Liver (tissue), 9 donors: ENCODE results near the gene ANKRD33B. TPM values are rescaled to one million over a fixed set of nuclear protein-coding genes. Genes with fewer than 3 reads are reported as not detected.

ENCODE experiments used
- DNase-seq: peaks from one replicate; pipeline ENCODE4 v3.0.0-alpha.2; 2017; ENCODE audit warnings: low spot score
- H3K27ac ChIP-seq, 2 donors: one replicate each; pipeline ENCODE4 v1.7.0; 2013; ENCODE audit warnings: inconsistent platforms in 2 of 2, low read length in 2 of 2, control low read depth in 1 of 2, low read depth in 1 of 2, mild to moderate bottlenecking in 1 of 2
- H3K27me3 ChIP-seq, 4 donors: one replicate each; pipeline versions ENCODE4 v1.6.1 to v1.7.0; 2013; ENCODE audit warnings: low read length in 3 of 4, inconsistent platforms in 1 of 4, mild to moderate bottlenecking in 1 of 4, moderate library complexity in 1 of 4; ENCODE audit not compliant: control insufficient read depth in 4 of 4, insufficient read depth in 4 of 4
- H3K36me3 ChIP-seq, 4 donors: one replicate each; pipeline versions ENCODE4 v1.6.1 to v1.7.0; 2013; ENCODE audit warnings: low read length in 3 of 4, mild to moderate bottlenecking in 3 of 4, low read depth in 1 of 4, moderate library complexity in 1 of 4; ENCODE audit not compliant: control insufficient read depth in 4 of 4, insufficient read depth in 3 of 4
- H3K4me1 ChIP-seq, 4 donors: one replicate each; pipeline versions ENCODE4 v1.6.1 to v1.7.0; 2013; ENCODE audit warnings: low read length in 3 of 4, mild to moderate bottlenecking in 3 of 4, moderate library complexity in 1 of 4; ENCODE audit not compliant: control insufficient read depth in 4 of 4, insufficient read depth in 4 of 4
- H3K4me3 ChIP-seq, 3 donors: one replicate each; pipeline versions ENCODE4 v1.6.1 to v1.7.0; 2013; ENCODE audit warnings: low read length in 3 of 3, control low read depth in 1 of 3, low read depth in 1 of 3, mild to moderate bottlenecking in 1 of 3
- H3K9ac ChIP-seq, 2 donors: one replicate each; pipeline ENCODE4 v1.7.0; 2013; ENCODE audit warnings: low read length in 2 of 2, mild to moderate bottlenecking in 2 of 2, moderate library complexity in 2 of 2, control low read depth in 1 of 2, low read depth in 1 of 2
- H3K9me3 ChIP-seq, 4 donors: one replicate each; pipeline versions ENCODE4 v1.6.1 to v1.7.0; 2013; ENCODE audit warnings: low read length in 3 of 4; ENCODE audit not compliant: control insufficient read depth in 4 of 4
- ATF3 ChIP-seq: IDR thresholded peaks from 2 replicates; pipeline ENCODE4 v1.6.1; 2016; ENCODE audit warnings: antibody characterized with exemption
- CTCF ChIP-seq: fragments of 150-350 bp; IDR thresholded peaks from 2 replicates; pipeline ENCODE4 v1.5.1; 2017; ENCODE audit warnings: improper control_type of control experiment, low read depth, low read length; ENCODE audit not compliant: missing input control
- EGR1 ChIP-seq, 2 donors: IDR thresholded peaks; 2 replicates each; pipeline ENCODE4 v1.6.1; 2016 to 2018; ENCODE audit warnings: antibody characterized with exemption in 2 of 2, low read depth in 2 of 2
- FOXA1 ChIP-seq: IDR thresholded peaks from 2 replicates; pipeline ENCODE4 v1.6.1; 2016; ENCODE audit warnings: antibody characterized with exemption
- FOXA2 ChIP-seq: IDR thresholded peaks from 2 replicates; pipeline ENCODE4 v1.6.1; 2016; ENCODE audit warnings: antibody characterized with exemption
- GABPA ChIP-seq, 2 donors: IDR thresholded peaks in 1 of 2; conservative IDR thresholded peaks in 1 of 2; 2 replicates each; pipeline ENCODE4 v1.6.1; 2016; ENCODE audit warnings: antibody characterized with exemption in 2 of 2, mild to moderate bottlenecking in 1 of 2, moderate library complexity in 1 of 2
- HNF4A ChIP-seq, 2 donors: conservative IDR thresholded peaks; 2 replicates each; pipeline ENCODE4 v1.6.1; 2016; ENCODE audit warnings: antibody characterized with exemption in 2 of 2, mild to moderate bottlenecking in 2 of 2
- HNF4G ChIP-seq: IDR thresholded peaks from 2 replicates; pipeline ENCODE4 v1.6.1; 2016; ENCODE audit warnings: antibody characterized with exemption
- JUND ChIP-seq, 2 donors: IDR thresholded peaks; 2 replicates each; pipeline ENCODE4 v1.6.1; 2016; ENCODE audit warnings: antibody characterized with exemption in 2 of 2
- MAX ChIP-seq: IDR thresholded peaks from 2 replicates; pipeline ENCODE4 v1.6.1; 2016; ENCODE audit warnings: antibody characterized with exemption
- NR2F2 ChIP-seq: IDR thresholded peaks from 2 replicates; pipeline ENCODE4 v1.6.1; 2016; ENCODE audit warnings: antibody characterized with exemption
- RAD21 ChIP-seq, 2 donors: IDR thresholded peaks; 2 replicates each; pipeline ENCODE4 v1.6.1; 2016; ENCODE audit warnings: antibody characterized with exemption in 2 of 2, mild to moderate bottlenecking in 2 of 2
- REST ChIP-seq: IDR thresholded peaks from 2 replicates; pipeline ENCODE4 v1.6.1; 2016; ENCODE audit warnings: antibody characterized with exemption, mild to moderate bottlenecking
- RXRA ChIP-seq, 2 donors: IDR thresholded peaks; 2 replicates each; pipeline ENCODE4 v1.6.1; 2017 to 2018; ENCODE audit warnings: antibody characterized with exemption in 2 of 2, mild to moderate bottlenecking in 1 of 2
- SP1 ChIP-seq: IDR thresholded peaks from 2 replicates; pipeline ENCODE4 v1.6.1; 2018; ENCODE audit warnings: antibody characterized with exemption, mild to moderate bottlenecking
- TAF1 ChIP-seq: conservative IDR thresholded peaks from 2 replicates; pipeline ENCODE4 v1.6.1; 2016; ENCODE audit warnings: antibody characterized with exemption, mild to moderate bottlenecking
- YY1 ChIP-seq: IDR thresholded peaks from 2 replicates; pipeline ENCODE4 v1.6.1; 2016; ENCODE audit warnings: antibody characterized with exemption, mild to moderate bottlenecking
- ZBTB33 ChIP-seq: IDR thresholded peaks from 2 replicates; pipeline ENCODE4 v1.6.1; 2016; ENCODE audit warnings: antibody characterized with exemption
- WGBS: extraction: QIAGEN DNeasy Blood & Tissue Kit; methylation state at CpG from one replicate; pipeline ENCODE4 v1.1.7; 2013; 5-methylcytosine and 5-hydroxymethylcytosine counted together
- polyA plus RNA-seq, 2 donors: library from polyadenylated mRNA; stranded (reverse) in 1 of 2; unstranded in 1 of 2; fragments of 200-250 nt in 1 of 2; fragments of >200 nt in 1 of 2; fragmentation: Nextera tagmentation in 1 of 2; extraction: Ambion mirVana in 1 of 2; gene quantifications; one replicate each; pipeline versions ENCODE4 v1.2.1 to v1.2.3, GENCODE V29; 2013 to 2015
- total RNA-seq, 2 donors: library from RNA; depleted of rRNA; stranded (reverse); fragments of >200 nt; gene quantifications; one replicate each; pipeline ENCODE4 v1.2.3, GENCODE V29; 2014
- donor health status: healthy.
- donor health status: healthy.
- donor health status: healthy.
- donor health status: healthy.
- donor health status: healthy.

The ANKRD33B gene
- total and polyA plus RNA-seq, 4 donors, result 0.09 to 1.9 (median 0.25) TPM; not detected in 1

- TF ChIP-seq YY1 (no peak), RXRA (IDR thresholded peaks at IDR 0.05) (no peak), TAF1 (no peak), MAX (no peak), FOXA2 (no peak), RAD21 (IDR thresholded peaks at IDR 0.05) (no peak), SP1 (no peak), JUND (IDR thresholded peaks at IDR 0.05) (no peak), REST (no peak), FOXA1 (no peak), HNF4G (no peak), ATF3 (no peak), EGR1 (IDR thresholded peaks at IDR 0.05; ENCODE audit: low read depth in 2 of 2) (no peak), NR2F2 (no peak), HNF4A (conservative IDR thresholded peaks at IDR 0.05) (no peak), GABPA (IDR thresholded peaks at IDR 0.05 in 1 of 2, conservative IDR thresholded peaks at IDR 0.05 in 1 of 2) (no peak), CTCF (no peak), ZBTB33 (no peak)
- H3K27ac ChIP-seq, result no peak overlapping the region
- DNase-seq, result no peak
- WGBS, result 72% methylated on average over 11 of the region's 11 CpGs
- no peaks in the 10 kb centered on the region for H3K36me3 ChIP-seq
- no peaks in the 10 kb centered on the region for H3K27me3 ChIP-seq
- no peaks in the 10 kb centered on the region for H3K4me1 ChIP-seq
- H3K9me3 ChIP-seq, result no peaks in the 10 kb centered on the region
- no peak overlapping the region for H3K4me3 ChIP-seq
- H3K9ac ChIP-seq, result no peak overlapping the region
These were observed 25.0 kb downstream of the ANKRD33B start for GRCh38 chr5:10588779-10589447.
